GM19035 (cell line): ENCODE data around the gene CNTNAP2.

Experiments
- ATAC-seq: cut with Tn5 transposase; IDR thresholded peaks from one replicate; pipeline ENCODE4 v1.9.1; 2021; ENCODE audit not compliant: unreplicated experiment

Gene CNTNAP2

DNA sequence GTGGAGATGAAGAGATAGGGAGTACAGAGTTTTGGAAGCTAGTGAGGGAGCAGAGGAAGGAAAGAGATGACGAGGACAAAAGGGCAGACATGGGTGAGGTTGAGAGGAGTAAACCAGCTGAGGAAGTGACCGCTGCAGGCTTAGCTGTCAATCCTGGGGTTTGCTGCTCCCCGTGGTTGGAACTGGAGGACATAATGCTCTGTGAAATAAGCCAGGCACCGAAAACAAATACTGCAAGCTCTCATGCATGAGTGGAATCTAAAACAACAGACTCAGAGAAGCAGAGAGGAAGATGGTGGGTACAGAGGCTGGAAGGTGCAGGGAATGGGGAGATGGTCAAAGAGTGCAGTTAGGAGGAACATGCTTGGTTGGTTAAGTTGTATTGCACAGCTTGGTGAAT, 1991.8 kb downstream of the CNTNAP2 start:
- ATAC-seq: no peak

GRCh38 chr7:148110097-148110868, 1993.7 kb downstream of the CNTNAP2 start:
- ATAC-seq: no peak

GRCh38 chr7:148114804-148115203, 1998.2 kb downstream of the CNTNAP2 start:
- no peak for ATAC-seq

GRCh38 chr7:148115308-148115707, 1998.7 kb downstream of the CNTNAP2 start:
- no peak for ATAC-seq

DNA sequence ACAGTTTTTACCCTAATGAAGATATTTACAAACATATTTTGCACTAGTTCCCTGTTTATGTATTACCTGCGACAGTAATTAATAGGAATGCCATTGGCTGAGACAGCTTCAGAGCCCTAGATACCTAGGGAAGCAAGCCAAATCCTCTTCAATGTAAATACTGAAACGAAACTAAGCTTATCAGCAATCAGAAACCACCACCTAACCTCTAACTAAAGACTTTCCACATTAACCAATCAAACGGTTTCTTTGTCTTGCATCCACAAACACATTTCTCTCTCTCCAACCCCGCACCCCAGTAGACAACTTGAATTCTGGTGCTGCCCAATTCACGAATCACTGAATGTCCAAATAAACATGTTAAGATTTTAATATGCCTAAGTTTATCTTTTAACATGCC, 1999.6 kb downstream of the CNTNAP2 start:
- no peak for ATAC-seq

DNA sequence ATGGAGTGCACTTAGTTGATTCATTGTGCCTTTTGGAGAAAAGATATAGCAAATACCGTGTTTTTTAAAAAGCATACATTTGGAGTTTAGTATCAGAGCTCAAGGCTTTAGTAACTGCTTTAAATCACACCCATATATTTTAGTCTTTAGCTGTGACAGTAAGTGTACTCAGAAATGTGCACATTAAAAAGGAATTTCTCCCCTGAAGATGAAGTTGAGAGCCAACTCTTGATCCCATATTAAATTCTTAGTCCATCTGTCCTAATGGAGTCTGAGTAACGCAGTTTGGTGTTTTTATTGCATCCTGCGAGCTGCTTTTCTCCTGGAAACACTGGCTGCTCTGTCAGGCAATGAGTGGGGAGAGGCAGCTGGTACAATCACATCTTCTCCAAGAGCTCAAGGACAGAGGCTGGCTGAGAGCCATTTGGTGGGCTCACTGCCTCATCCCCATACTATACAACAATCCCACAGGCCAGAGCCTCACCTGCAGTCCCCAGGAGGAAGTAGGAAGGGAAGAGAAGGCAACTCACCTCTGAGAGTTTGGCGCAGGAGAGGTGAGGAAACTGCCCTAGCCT, 2000.3 kb downstream of the CNTNAP2 start:
- no peak for ATAC-seq

- ATAC-seq: no peak
Observed at GRCh38 chr7:148118371-148118770, 2001.8 kb downstream of the CNTNAP2 start.

DNA sequence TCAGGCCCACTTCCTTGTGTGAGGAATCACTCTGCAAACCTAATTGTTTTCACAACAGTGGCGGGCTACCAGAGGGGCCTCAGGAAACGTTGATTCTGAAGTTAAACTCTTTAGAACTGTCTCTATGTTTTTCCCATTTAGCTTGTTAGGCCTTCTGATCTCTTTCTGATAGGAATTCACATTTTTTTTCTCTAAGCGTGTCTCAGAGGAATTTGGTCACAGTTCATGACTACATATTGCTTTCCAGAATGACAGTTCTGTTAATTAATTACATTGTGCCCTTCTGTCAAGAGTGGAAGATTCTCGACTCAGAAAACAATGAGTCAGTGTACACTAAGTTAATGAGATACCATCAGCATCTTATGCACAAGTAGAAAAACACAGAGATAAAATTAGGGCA, 2004.8 kb downstream of the CNTNAP2 start:
- no peak for ATAC-seq

GRCh38 chr7:148121847-148122246, 2005.2 kb downstream of the CNTNAP2 start:
- no peak for ATAC-seq

GRCh38 chr7:148124477-148124876, 2007.9 kb downstream of the CNTNAP2 start:
- ATAC-seq: no peak

DNA sequence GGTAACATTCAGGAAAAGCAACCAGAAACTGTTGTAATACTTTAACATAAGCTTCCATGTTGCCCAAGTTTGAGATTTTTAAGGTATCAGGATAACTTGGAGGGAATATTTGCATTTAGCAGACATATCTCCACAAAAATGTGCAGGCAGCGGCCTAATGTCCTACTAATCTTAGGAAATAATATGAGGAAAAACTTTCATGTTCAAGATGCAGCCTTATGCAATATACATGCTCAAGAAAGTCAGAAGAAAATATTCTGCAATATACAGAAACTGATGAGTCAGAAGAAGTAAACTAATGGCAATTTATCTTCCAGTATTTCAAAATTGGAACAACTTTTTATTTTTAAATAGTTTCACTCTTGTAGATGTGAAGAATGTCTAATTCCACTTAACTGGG, 2010.8 kb downstream of the CNTNAP2 start:
- ATAC-seq: no peak

DNA sequence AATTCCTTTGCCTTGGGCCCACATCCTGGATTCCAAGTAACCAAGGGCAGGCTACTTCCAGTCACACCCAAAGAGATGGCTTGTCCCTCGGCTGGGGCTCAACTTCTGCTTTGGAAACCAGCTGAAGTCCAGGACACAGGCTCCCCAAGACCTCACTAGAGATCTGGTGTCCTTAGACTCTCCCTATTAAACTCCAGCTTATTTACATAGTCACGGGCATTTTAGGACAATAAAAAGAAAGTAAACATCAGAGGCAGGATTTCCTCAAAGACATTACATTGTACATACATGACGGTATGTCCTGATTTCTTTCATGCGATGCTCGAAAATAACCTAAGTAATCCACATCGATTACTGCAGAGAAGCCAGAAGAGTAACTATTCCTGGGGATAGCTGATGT, 2012.4 kb downstream of the CNTNAP2 start:
- no peak for ATAC-seq

DNA sequence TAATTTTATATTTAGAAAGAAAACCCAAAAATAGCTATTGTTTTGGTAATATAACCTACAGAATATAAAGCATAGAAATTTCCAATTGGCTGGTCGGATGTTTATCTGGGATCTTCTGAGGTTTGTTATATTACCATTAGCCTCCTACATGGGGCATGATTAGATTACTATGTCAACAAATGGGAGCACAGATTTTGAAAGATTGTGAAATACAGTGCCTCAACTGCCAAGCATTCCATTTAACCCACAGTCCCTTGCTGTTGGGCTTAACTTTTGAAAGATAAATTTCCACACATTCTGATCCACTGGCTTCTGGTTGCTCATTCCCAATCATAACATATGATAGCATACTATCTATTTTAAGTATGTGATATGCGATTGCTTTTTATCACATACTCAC, 2018.5 kb downstream of the CNTNAP2 start:
- ATAC-seq: no peak

DNA sequence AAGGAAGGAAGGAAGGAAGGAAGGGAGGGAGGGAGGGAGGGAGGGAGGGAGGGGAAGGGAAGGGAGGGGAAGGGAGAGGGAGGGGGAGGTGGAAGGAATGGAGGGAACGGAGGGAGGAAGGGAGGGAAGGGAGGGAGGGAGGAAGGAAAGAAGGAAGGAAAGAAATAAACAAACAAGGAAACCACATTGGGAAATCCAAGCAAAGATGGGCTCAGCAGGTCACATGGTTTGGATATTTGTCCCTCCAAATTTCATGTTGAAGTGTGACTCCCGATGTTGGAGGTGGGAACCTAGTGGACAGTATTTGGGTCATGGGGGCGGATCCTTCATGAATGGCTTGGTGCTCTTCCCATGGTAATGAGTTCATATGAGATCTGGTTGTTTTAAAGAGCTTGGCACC, 2019.4 kb downstream of the CNTNAP2 start:
- no peak for ATAC-seq

DNA sequence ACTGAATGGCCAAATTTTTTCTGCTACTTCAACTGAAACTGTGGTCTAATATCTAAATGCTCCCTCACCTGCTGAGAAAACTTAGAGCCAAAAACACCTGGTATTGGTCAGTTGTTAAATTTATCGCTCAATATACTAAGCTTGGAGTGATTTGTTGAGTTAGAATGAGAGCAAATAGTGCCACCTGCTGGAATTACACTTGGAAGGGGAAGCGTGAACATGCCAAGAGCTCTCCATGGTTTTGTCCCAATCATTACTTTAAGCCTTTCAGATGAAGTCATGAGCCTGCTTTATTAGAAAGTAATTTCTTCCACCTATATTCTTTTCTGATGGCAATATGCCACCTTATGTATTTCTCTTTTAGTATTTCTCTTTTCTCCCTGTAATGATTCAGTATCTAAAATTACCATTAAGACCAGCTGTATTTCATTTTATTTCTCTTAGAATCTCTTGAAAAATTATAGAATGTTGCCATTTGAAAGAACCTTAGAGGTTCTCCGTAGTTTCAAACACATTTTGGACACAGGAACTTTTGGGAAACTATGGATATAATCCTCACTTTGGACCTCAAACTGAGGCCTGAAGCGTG, 2026.2 kb downstream of the CNTNAP2 start:
- no peak for ATAC-seq

DNA sequence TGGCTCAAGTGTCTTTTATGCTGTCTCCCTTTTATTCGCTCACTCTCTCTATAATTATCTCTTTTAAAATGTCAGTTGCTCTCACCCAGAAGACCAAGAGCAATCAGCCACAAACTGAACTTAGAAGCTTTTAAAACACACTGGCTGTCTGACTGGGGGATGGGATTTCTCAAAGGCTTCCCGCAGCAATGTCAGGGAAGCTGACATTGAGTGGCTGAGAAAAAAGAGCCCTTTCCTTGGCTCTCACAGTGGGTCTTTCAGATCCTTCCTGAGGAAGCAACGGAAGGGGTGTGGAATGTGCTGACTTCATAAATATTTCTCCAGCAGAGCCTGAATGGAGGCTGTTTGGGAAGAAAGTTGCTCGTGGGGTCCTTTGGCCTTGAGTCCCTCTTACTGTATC, 2028.2 kb downstream of the CNTNAP2 start:
- no peak for ATAC-seq

DNA sequence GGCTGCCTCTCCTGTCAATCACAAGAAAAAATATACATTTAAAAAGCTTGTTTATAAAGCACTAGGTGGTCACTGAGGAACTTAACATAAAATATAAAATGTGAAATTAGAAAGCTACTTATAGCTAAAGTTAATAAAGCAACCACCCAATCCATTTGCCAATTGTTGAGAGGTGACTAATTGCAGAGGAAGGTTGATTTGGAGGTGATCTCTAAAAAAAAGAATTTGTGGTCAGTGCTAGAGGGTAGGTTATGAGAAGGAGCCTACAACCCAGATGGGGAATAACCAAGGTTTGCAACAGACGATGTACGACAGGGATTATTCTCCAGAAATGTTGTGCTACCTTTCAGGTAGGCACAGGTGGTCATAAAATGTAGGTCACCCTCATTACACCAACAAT, 2029.7 kb downstream of the CNTNAP2 start:
- ATAC-seq: no peak

GRCh38 chr7:148147438-148147837, 2030.8 kb downstream of the CNTNAP2 start:
- no peak for ATAC-seq

DNA sequence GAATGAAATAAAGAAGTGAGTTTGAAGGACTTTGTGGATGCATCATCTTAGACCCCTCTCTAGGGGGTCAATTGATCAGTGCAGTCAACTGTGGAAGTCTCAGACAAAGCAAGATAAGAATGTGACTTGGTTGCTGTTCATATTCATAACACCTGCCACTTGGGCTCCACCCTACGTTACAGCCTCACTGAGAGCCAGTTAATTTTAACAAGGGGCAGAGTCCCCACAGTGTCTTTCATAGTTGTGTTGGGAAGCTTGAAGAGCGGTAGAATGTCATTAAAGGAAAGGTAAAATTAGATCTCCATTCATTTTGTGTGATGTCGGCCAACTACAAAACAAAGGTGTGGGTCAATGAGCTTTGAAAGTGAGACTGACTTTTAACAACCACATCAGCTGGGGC, 2031.9 kb downstream of the CNTNAP2 start:
- ATAC-seq: no peak

- no peak for ATAC-seq
Observed at GRCh38 chr7:148149730-148150129, 2033.1 kb downstream of the CNTNAP2 start.

DNA sequence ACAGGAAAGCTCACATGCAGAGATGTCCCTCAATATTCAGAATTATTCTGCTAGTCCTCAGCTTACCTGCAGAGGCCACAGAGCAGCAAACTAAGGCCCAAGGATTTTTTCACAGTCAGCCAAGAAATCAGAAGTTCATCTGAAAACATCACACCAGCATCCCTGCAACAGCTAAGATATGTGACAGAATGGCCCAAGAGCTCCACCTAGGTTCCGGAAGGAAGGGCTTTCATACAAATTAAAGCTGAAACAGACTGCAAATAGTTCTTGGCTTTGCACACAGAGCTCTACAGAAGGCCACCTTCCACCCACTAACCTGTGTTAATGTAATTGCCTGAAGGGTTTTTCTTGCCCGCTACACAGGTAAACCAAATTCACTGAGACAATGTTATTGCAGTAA, 2035.2 kb downstream of the CNTNAP2 start:
- no peak for ATAC-seq

DNA sequence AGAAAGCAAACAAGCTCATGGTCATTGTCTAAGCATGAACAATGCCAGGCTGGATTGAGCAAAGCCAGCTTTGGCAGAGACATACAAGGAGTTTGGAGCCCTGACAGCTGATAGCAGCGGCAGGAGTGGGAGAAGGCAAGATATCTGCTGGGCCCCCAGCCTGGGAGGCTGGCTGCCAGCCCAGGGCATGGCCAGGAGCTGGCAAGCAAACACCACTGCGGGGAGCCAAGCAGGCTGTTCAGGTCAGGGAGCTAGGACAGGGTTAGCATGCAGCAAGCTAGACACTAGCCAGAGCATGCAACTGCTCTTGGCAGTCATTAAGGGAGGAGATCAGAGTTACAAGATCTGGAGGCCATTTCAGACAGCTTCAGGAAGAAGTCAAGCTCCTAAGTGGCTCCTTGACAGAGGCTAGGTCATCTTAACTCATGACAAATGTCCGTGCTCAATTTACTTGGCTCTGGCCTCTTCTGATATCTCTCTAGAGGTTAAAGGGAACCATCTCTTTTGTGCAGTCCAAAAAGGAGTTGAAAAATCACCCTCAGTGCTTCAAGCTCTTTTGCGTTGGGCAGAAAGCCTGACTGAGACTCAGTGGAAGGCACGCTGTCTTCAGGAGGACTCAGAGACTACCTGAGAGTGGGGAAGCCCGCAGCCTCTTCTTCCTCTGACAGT, 2037.1 kb downstream of the CNTNAP2 start:
- no peak for ATAC-seq
